NB4 (cell line): ENCODE measurements around the gene PVALEF.

Experiments used
- POLR2A ChIP-seq: IDR thresholded peaks from 2 replicates; pipeline ENCODE4 v1.6.1; 2011; ENCODE audit warnings: mild to moderate bottlenecking; ENCODE audit not compliant: insufficient read length; ENCODE audit errors: extremely low read depth
- TF ChIP-seq, protein P1 (sequence below): IDR thresholded peaks from one replicate; pipeline ENCODE4 v1.5.1; 2012; ENCODE audit warnings: low read depth, low read length
- TF ChIP-seq, protein P2 (sequence below): IDR thresholded peaks from 2 replicates; pipeline ENCODE4 v1.6.1; 2011; ENCODE audit warnings: low read depth, low read length

DNA sequence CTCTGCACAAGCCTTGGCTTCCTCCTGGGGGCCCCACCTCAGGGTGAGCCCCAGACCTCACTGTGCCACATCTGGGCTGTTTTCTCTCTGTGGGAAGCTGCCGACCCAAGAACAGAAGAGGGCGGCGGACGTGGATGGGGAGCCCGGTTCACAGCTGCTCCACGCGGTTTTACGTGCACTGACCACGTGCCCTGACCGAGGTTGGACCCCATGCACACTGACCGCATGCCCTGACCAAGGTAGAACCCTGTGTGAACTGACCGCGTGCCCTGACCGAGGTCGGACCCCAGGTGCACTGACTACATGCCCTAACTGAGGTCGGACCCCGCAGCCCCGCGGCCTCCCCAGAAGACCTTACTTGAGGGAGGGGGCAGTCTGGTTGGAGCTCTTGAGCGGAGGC, 37.8 kb downstream of the PVALEF start:
- TF ChIP-seq, protein P1, sequence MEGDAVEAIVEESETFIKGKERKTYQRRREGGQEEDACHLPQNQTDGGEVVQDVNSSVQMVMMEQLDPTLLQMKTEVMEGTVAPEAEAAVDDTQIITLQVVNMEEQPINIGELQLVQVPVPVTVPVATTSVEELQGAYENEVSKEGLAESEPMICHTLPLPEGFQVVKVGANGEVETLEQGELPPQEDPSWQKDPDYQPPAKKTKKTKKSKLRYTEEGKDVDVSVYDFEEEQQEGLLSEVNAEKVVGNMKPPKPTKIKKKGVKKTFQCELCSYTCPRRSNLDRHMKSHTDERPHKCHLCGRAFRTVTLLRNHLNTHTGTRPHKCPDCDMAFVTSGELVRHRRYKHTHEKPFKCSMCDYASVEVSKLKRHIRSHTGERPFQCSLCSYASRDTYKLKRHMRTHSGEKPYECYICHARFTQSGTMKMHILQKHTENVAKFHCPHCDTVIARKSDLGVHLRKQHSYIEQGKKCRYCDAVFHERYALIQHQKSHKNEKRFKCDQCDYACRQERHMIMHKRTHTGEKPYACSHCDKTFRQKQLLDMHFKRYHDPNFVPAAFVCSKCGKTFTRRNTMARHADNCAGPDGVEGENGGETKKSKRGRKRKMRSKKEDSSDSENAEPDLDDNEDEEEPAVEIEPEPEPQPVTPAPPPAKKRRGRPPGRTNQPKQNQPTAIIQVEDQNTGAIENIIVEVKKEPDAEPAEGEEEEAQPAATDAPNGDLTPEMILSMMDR = no peak
- no peak for TF ChIP-seq POLR2A
- TF ChIP-seq, protein P2, sequence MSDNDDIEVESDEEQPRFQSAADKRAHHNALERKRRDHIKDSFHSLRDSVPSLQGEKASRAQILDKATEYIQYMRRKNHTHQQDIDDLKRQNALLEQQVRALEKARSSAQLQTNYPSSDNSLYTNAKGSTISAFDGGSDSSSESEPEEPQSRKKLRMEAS = no peak
